ENCODE measurements around the gene ATF7.
A peak's percentile ranks its signal among the peaks of the same experiment; 100 is the strongest.

ATF7 gene

GRCh38 chr12:53625946-53626701 is at the start of gene ATF7 (continued):
- TF ChIP-seq ZNF398 (tag by site-specific recombination; IDR thresholded peaks at IDR 0.05) (peak; percentile 98), ZNF785 (tag by site-specific recombination; IDR thresholded peaks at IDR 0.05) (no peak; the same call in 1 of the 2 replicates), ZNF600 (tag by site-specific recombination; IDR thresholded peaks at IDR 0.05) (peak; percentile 95), ZNF362 (tag by site-specific recombination; IDR thresholded peaks at IDR 0.05) (no peak), ZNF768 (tag by site-specific recombination; IDR thresholded peaks at IDR 0.05) (no peak), FEZF1 (tag by site-specific recombination; IDR thresholded peaks at IDR 0.05) (no peak), ZNF214 (tag by site-specific recombination; IDR thresholded peaks at IDR 0.05; ENCODE audit: borderline replicate concordance) (no peak), ZNF155 (tag by site-specific recombination; IDR thresholded peaks at IDR 0.05) (no peak), ZNF114 (tag by site-specific recombination; IDR thresholded peaks at IDR 0.05) (no peak), KLF17 (tag by site-specific recombination; IDR thresholded peaks at IDR 0.05) (peak; percentile 97), ZFP3 (tag by site-specific recombination; IDR thresholded peaks at IDR 0.05; ENCODE audit: low read depth) (no peak), ZSCAN4 (tag by site-specific recombination; IDR thresholded peaks at IDR 0.05) (no peak), ZNF623 (tag by site-specific recombination; IDR thresholded peaks at IDR 0.05) (no peak), MEIS1 (CRISPR knock-in tag; IDR thresholded peaks at IDR 0.05; ENCODE audit: borderline replicate concordance) (no peak), ZXDB (tag by site-specific recombination; IDR thresholded peaks at IDR 0.05) (peak; percentile 98), REPIN1 (tag by site-specific recombination; IDR thresholded peaks at IDR 0.05; ENCODE audit: low read depth) (peak; percentile 20; the same call in 1 of the 2 replicates), ZNF391 (tag by site-specific recombination; IDR thresholded peaks at IDR 0.05; ENCODE audit: borderline replicate concordance, low read depth) (peak; percentile 69; the same call in 1 of the 2 replicates), ZNF302 (tag by site-specific recombination; IDR thresholded peaks at IDR 0.05; ENCODE audit: low read depth) (no peak), INSM2 (tag by site-specific recombination; IDR thresholded peaks at IDR 0.05) (peak; percentile 42; the same call in 1 of the 2 replicates), ZNF654 (tag by site-specific recombination; IDR thresholded peaks at IDR 0.05; ENCODE audit: low read depth) (no peak), ATF2 (tag by site-specific recombination; IDR thresholded peaks at IDR 0.05; ENCODE audit: low read depth) (no peak), ZNF354C (tag by site-specific recombination; IDR thresholded peaks at IDR 0.05; ENCODE audit: borderline replicate concordance, low read depth) (no peak), ZNF596 (tag by site-specific recombination; IDR thresholded peaks at IDR 0.05) (peak; percentile 58; the same call in 1 of the 2 replicates), ZNF10 (tag by site-specific recombination; IDR thresholded peaks at IDR 0.05) (no peak), ZNF239 (tag by site-specific recombination; IDR thresholded peaks at IDR 0.05) (no peak), HIC1 (tag by site-specific recombination; IDR thresholded peaks at IDR 0.05) (no peak), ZNF146 (tag by site-specific recombination; IDR thresholded peaks at IDR 0.05) (no peak), KLF8 (tag by site-specific recombination; IDR thresholded peaks at IDR 0.05) (peak; percentile 98), ZNF560 (tag by site-specific recombination; IDR thresholded peaks at IDR 0.05; ENCODE audit: borderline replicate concordance) (no peak)

All from HEK293 (cell line).